ENCODE measurements around the gene RPS26. TPM values are rescaled to one million over a fixed set of nuclear protein-coding genes. Genes with fewer than 3 reads are reported as not detected.
"Not testable (repeated sequence)": the region's sequence is repeated elsewhere in the genome, so short reads cannot be mapped to it uniquely, and the experiment has no call there.

Gene RPS26
- 100 to 1,000 TPM; 119 to 541 (median 268) TPM for polyA plus RNA-seq (ENCODE audit: insufficient read length in 4 of 4)

DNA sequence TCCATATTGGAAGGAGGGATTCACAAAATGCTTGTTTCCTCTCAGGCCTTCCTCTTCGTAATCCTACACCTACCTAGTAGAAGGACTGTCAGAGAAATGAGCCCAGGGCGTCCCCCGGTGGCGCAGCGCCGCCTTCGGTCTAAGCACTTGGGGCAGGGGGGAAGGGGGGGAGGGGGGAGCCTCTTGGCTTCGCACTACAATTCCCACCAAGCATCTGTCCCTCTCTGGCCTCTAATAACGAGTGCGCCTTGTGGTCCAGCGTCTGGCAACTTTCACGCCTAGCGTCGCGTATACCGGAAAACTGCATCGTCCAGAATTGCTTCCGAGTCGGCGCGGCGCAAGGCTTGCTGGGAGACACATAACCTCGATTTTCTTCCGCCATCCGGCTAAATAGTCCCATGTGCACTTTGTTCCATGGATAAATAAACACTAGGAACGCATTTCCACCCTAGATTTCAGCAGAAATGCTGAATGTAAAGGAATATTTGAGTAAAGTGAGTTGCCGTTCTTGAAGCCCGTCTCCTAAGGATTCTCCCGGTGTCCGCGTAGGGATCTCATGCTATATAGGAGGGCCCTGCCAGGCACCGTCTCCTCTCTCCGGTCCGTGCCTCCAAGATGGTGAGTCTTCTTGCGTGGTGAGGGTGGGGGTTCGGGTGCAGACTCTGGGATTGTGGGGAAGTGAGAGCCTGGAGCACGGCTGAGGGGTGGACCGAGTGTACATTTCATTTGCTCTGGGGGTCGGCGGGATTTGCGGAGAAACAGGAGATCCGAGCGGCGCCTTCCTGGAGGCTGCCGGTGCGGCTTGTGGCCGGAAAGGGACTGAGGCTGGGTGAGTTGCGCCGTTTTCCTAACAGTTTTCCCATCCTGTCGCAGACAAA lies at the start of gene RPS26:
TSS of gene RPS26 (plus strand) at position 367 of the 878 bp plus-strand sequence. CDS start at position 616, 249 bp downstream.
- peak; percentile 98 to 100 (median 98) for DNase-seq (ENCODE audit: low read depth in 4 of 4, low spot score in 2 of 4)

DNA sequence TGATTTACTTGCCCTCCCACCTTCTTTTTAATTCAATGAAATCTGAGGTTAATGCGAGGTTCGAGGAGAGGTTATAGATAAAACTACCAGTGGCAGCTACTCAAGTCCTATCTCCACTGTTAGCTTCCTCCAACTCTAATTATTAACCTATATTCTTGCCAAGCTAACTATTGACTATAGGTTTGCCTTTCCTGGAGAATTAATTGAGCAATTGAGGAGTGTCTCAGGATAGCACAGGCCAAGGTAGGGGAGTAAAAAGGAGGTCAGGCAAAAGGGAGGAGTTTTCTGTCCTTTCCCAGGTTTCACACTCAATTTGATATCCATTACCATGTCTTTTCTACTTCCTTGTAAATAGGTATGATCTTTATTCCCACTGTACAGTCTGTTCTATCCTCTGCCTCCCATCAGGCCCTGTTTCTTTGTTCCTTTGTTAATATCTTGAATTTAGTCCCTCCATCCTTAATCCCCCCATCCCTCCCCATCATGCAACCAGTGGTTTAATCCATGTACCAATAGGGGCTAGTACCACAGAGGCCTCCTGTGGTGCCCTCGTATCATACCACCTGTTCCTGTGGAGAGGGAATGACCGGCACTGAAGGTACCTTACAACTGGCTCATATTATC lies 48.4 kb upstream of the RPS26 start:
- DNase-seq (ENCODE audit: low read depth in 4 of 4, low spot score in 2 of 4) = no peak

DNA sequence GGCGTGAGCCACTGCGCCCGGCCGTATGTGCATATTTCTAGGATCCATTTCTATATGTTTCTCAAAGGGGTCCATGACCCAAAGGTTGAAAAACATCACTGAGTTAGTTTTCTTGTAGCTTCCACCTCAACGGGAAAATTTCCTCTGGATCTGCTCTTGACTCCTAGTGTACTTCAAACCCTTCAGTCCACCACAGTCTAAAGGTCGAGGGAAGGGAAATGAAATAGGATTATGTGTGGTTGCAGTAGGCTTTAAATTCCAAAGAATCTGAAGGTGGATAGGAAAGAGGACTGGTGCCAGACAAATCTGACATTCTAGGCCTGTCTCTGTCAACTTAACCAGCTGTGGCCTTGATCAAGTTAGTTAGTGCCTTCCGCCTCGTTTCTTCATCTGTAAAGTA lies 46.4 kb upstream of the RPS26 start:
- no peak for DNase-seq (ENCODE audit: low read depth in 4 of 4, low spot score in 2 of 4)

DNA sequence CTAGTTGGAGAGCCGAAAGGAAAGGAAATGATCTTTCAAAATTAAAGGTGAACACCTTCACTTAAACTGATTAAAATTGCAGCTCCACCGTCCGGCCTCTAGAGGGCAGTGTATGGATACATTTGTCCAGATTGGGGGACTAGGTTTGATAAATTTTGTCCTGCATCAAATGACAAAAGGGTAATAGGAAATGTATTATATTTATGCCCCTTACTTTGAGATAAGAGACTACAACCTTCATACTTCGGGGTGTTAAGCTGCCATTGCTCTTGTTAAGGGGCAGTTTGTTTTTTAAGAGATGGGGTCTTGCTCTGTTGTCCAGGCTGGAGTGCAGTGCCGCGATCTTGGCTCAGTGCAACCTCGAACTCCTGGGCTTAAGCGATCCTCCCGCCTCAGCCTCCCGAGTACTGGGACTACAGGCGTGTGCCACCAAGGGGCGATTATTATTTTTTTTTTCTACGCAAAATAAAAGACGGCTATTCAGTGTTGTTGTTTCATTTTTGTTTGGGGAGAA lies 45.5 kb upstream of the RPS26 start:
- DNase-seq (ENCODE audit: low read depth in 4 of 4, low spot score in 2 of 4) = peak in 1 of 4 donors; percentile 70

DNA sequence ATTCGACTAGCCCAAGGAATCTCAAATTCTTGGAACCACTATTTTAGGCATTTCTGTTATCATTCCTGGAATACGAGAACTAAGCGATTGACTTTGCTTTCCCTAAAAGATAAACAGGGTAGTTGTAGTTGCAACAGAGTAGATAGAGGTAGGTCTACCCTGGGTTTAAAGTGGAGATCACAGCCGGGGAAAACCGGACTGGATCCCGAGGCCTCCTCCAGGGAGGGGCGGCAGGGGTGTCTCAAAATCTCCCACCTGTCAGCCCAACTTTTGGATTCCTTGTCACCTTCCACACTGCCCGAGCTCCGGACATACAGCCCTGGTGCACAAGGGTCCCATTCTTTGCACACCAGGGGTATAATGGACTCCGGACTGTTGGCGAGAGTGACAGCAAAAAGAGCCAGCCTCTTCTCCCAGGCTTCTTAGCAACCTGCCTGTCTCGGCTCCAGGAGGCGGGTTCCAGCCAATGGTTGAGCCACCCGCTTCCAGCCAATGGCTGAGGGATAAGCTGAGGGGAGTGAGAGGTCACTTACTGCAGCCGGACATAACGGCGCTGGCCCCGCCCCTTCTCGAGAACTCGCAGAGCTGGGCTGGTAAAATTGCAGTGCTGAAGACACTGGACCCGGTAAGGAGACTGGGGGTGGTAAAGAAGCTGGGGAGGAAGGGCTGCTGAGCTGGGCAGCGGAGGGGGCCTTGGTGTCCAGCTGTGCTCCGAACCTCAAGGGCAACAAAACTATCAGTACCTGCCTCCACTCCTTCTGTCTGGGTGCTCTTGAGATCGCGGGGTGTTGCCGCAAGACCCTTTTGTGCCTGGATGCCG lies 44.8 kb upstream of the RPS26 start, which contains the start of gene SUOX:
TSS of gene SUOX (plus strand) at position 562 of the 820 bp plus-strand sequence. CDS start 4,946 bp downstream, outside the sequence.
- peak; percentile 75 to 95 (median 88) for DNase-seq (ENCODE audit: low read depth in 4 of 4, low spot score in 2 of 4)

DNA sequence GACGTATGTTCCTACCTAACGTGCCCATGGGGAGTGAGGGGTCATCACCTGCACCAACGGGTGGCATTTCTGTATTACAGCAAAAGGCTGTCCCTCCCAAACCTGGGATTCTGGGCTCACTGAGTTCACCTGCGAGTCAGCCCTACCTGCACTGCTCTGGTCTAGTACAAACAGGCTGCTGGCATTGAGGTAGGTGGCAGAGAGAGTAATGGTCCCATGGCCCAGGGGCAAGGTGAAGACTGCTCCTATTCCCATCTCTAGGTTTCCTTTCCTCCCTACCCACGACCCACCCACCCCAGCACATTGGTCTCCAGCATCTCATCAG lies 44.2 kb upstream of the RPS26 start:
- no peak for DNase-seq (ENCODE audit: low read depth in 4 of 4, low spot score in 2 of 4)

DNA sequence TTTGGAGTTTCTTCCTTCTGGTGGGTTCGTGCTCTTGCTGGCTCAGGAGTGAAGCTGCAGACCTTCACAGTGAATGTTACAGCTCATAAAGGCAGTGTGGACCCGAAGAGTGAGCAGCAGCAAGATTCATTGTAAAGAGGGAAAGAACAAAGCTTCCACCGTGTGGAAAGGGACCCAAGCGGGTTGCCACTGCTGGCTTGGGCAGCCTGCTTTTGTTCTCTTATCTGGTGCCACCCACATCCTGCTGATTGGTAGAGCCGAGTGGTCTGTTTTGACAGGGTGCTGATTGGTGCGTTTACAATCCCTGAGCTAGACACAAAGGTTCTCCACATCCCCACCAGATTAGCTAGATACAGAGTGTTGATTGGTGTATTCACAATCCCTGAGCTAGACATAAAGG lies 42.2 kb upstream of the RPS26 start:
- DNase-seq (ENCODE audit: low read depth in 4 of 4, low spot score in 2 of 4) = not testable (repeated sequence)

DNA sequence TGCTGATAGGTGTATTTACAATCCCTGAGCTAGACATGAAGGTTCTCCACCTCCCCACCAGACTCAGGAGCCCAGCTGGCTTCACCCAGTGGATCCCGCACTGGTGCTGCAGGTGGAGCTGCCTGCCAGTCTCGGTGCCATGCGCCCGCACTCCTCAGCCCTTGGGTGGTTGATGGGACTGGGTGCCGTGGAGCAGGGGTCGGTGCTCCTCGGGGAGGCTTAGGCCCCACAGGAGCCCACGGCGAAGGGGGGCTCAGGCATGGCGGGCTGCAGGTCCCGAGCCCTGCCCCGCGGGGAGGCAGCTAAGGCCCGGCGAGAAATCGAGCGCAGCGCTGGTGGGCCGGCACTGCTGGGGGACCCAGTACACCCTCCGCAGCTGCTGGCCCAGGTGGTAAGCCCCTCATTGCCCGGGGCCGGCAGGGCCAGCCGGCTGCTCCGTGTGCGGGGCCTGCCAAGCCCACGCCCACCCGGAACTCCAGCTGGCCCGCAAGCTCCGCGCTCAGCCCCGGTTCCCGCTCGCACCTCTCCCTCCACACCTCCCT lies 41.6 kb upstream of the RPS26 start:
- not testable (repeated sequence) for DNase-seq (ENCODE audit: low read depth in 4 of 4, low spot score in 2 of 4)

DNA sequence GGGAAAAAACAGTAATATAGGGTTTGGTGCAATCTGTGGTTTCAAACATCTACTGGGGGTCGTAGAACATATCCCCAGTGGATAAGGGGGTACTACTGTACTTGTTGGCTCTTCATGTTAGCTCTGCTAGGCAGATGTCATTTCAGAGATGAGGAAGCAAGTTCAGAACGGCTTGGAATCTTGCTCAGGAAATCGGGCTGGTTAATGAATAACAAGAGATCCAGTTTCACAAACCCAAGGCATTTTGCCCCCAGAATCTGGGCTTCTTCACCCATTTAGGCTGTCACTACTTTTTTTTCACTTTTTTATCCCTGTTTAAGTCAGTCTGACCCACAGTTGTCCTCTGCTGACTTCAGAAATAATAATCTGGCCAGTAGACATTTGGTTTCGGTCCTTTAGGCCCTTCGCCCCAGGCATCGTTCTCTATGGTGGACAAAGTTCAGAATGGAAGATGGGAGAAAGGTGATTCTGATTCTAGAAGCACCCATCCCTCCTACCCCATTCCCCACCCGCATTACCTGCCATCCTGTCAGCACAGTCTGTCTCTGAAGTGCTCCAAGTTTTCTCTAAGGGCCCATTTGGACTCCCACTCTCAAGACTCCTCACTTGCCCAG lies 40.1 kb upstream of the RPS26 start:
- DNase-seq (ENCODE audit: low read depth in 4 of 4, low spot score in 2 of 4) = no peak

DNA sequence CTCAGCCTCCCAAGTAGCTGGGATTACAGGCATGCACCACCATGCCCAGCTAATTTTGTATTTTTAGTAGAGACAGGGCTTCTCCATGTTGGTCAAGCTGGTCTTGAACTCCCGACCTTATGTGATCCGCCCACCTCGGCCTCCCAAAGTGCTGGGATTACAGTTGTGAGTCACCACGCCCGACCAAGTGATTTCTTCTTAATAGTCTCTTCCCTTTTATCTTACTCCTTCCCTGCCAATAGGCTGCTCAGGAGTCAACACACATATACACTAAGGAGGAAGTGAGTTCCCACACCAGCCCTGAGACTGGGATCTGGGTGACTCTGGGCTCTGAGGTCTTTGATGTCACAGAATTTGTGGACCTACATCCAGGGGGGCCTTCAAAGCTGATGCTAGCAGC lies 38.3 kb upstream of the RPS26 start:
- not testable (repeated sequence) for DNase-seq (ENCODE audit: low read depth in 4 of 4, low spot score in 2 of 4)

DNA sequence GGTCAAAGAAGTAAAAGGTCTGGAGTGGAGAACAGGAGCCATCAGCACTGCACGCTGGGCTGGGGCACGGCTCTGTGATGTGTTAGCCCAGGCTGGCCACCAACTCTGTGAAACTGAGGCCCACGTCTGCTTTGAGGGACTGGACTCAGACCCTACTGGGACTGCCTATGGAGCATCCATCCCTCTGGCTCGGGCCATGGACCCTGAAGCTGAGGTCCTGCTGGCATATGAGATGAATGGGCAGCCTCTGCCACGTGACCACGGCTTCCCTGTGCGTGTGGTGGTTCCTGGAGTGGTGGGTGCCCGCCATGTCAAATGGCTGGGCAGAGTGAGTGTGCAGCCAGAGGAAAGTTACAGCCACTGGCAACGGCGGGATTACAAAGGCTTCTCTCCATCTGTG lies 37.5 kb upstream of the RPS26 start:
- no peak for DNase-seq (ENCODE audit: low read depth in 4 of 4, low spot score in 2 of 4)

DNA sequence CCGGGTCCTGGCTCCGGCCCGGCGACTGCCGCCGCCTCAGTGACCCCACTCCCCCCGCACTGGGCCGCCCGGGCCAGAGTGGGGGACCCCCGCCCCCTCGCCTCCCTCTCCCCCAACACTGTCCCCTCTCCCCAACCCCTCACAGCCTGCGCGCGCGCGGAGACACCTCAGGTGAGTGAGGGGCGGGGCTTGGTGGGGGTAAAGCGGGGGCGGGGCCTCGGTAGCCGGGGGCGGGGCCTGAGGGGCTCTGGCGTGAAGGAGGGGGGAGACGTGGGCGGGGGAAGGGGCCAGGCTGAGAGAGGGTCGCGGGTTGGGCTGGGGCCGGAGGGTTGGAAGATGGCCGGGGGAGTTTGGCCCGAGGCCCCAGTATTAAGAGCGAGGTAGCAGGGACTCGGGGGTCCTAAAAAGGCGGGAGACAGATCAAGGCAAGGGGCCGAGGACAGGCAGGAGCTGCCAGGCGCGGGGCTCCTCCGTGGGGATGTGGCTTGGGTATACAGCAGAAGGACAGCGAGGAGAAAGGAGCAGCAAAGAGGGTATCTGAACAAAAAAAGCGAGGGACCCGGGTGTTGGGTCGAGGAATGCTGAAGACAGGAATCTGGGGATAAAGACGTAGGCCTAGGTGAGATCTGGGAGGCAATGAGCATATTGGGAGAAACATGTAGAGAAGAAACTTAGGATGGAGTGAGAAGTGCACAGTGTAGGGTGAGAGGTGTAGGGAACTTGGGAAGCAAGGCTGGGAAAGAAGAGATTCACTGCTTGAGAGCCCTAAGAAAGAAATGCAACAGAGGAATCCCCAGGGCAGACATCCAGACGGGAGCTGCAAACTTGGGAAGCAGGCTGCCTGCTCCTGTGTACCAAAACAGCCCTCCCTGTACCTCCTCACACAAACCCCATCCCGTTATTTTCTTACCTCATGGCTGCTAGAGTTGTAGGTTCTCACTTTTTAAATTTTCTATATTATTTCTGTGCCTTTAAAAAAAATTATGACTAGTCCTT lies 33.9 kb upstream of the RPS26 start:
- DNase-seq (ENCODE audit: low read depth in 4 of 4, low spot score in 2 of 4) = peak in 1 of 4 donors; percentile 32

DNA sequence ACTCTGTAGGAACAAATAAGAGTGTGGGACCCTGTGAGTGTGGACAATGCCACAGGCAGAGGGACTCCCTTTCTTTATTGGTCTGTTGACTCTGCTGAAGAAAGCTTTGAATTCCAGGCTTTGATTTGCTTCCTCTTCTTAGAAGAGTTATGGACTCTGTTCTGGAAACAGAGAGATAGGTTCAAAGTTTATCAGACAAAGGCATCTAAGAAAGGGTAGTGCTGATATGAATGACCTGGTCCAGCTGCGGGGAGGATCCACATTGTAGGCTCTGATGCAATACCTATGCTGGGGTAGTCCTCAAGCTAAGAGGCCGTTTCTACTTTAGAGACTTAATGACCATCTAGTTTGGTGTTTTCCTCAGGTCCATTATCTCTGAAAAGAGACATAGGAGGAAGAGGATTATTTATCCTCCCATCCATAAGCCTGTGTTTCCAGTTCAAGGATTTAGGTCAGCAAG lies 31.6 kb upstream of the RPS26 start:
- DNase-seq (ENCODE audit: low read depth in 4 of 4, low spot score in 2 of 4) = no peak

DNA sequence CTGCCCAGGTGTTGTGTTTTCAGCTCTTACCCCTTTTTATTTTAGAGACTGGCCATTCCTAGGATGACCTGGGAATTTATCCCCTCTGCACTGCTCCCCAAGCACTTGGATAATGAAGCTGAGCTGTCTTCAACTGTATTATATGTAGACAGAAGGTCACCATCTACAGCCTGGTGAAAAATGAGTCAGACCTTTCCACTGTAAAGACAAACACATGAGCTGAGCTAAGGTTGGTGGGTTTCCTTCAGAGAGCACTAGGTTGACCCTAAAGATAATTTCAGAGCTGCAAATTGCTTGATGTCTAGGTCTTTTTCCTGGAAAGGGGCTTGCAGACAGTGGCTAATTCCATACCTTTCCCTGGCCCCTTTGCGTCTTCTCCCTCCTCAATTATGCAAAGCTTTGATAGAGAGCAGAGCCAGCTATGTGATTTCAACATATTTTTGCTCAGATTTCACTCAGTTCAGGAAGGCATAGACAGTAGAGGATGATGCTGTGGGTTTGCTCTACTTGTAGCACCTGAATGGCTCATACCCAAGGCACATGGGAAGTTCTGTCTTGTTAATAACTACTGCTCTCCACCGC lies 30.1 kb upstream of the RPS26 start:
- no peak for DNase-seq (ENCODE audit: low read depth in 4 of 4, low spot score in 2 of 4)

DNA sequence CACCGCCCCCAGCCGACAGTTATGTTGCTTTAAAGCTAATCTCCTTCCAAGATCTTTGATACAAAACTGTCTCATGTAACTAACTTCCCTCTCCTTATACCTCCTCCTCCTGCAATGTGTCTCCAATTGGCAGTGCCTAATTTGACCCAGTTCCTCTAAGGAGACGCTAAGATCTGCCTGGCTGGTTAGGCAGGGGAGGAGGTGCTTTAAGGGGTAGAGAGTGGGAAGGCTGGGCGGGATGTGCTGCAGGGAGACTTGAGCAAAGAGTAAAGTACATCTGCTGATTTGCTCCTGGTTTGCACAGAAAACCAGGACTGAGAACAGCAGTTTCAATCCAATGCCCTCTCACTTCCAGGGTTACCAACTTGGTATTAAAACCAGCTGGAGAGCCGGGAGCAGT lies 28.2 kb upstream of the RPS26 start:
- DNase-seq (ENCODE audit: low read depth in 4 of 4, low spot score in 2 of 4) = no peak

DNA sequence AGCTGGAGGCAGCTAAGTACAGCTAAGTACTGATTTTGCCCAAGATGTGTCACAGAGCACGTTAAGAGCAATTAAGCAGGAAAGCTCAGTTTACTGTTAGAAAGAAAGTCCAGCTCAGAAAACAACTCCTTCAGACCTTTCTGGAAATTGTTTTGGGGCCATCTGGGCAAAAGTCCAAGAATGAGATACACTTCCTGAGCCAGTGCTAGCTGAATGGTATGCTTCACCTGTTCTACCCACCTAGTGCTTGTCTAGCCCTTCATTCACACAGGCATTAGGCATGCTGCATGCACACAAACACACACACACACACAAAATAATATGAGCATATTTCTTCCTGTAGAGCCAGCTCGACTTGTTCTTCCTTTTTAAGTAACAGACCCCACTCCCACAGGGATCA lies 27.5 kb upstream of the RPS26 start:
- DNase-seq (ENCODE audit: low read depth in 4 of 4, low spot score in 2 of 4) = peak in 2 of 4 donors; percentile 34 to 60

DNA sequence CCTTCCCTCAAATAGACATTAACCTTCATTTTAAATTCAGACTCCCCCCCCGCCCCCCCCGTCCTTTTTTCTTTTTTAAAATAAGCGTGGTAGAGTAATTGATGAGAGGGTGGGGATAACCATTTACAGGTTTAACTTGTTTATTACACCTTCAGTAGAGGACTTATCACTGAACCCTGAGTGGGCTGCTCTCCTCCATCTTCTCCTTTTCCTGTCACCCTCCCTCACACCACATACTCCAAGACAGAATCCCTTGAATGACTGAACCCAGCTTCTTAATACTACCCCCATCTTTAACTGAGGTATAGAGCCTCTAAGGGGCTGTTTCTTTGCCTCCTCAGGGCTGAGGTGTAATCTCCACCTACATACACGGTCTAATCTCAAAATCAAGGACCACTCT lies 24.5 kb upstream of the RPS26 start:
- no peak for DNase-seq (ENCODE audit: low read depth in 4 of 4, low spot score in 2 of 4)

DNA sequence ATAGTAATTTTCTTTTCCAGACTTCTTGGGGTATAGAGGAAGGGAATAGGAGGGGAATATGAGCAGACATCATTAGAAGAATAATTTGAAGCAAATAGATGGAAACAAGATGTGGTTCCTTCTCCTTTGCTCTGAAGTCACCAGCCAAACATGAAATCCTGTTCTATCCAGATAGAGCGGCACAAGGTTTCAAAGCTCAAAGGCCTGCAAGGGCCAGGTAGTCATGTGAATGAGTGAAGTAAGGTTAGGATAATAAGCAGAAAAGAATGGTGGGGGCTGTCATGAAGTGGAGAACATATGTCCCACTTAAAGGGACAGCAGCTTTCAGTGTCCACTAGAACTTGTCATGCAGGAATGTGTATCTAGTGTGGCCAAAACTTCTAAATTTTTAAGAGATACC lies 23.4 kb upstream of the RPS26 start:
- DNase-seq (ENCODE audit: low read depth in 4 of 4, low spot score in 2 of 4) = no peak
